ENCODE results near the gene CYP4F22. TPM values are rescaled to one million over a fixed set of nuclear protein-coding genes. Genes with fewer than 3 reads are reported as not detected.
A peak's percentile ranks its signal among the peaks of the same experiment; 100 is the strongest.

CYP4F22 gene
- total RNA-seq, 2 donors from 2014 or later, result not detected

DNA sequence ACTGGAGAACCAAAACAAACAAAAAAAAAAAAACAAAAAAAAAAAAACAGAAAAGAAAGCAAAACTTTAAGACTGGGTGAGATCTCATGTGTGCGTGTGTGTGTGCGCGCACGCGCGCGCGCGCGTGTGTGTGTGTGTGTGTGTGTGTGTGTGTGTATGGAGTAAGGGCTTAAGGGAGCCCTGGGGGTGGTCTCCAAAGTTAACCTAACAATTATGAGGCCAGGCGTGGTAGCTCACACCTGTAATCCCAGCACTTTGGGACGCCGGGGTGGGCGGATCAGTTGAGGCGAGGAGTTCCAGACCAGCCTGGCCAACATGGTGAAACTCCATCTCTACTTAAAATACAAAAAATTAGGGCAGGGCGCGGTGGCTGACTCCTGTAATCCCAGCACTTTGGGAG is 46.7 kb downstream of the CYP4F22 start:
- no peak for ATAC-seq (ENCODE audit: insufficient number of reproducible peaks, low FRiP score, low read depth)

GRCh38 chr19:15555759-15556633 is 47.7 kb downstream of the CYP4F22 start:
- DNase-seq (ENCODE audit: low spot score) (peak; percentile 76), ATAC-seq (ENCODE audit: insufficient number of reproducible peaks, low FRiP score, low read depth) (peak; percentile 78)
- TF ChIP-seq CTCF (IDR thresholded peaks at IDR 0.05), result peak; percentile 73
- H3K36me3 ChIP-seq, result no peaks in the 10 kb centered on the region
- peak overlapping the region; percentile 53 for H3K4me3 ChIP-seq
- no peaks in the 10 kb centered on the region for H3K9me3 ChIP-seq
- H3K4me1 ChIP-seq (ENCODE audit: control insufficient read depth in 1 of 2, low read depth in 2 of 2), result peaks cover 6 to 16% of the 10 kb centered on the region in 2 donors
- no peaks in the 10 kb centered on the region for H3K27me3 ChIP-seq (replicated peaks; ENCODE audit: insufficient read depth)
- peak overlapping the region in 1 of 2 donors; percentile 10 for H3K27ac ChIP-seq

More for the DNA sequence above, 46.7 kb downstream of the CYP4F22 start:
- H3K9me3 ChIP-seq, result no peaks in the 10 kb centered on the region
- H3K27me3 ChIP-seq (replicated peaks; ENCODE audit: insufficient read depth), result no peaks in the 10 kb centered on the region
- no peak for TF ChIP-seq CTCF (IDR thresholded peaks at IDR 0.05)
- no peak for DNase-seq (ENCODE audit: low spot score)
- no peaks in the 10 kb centered on the region for H3K36me3 ChIP-seq
- peaks cover 6 to 20% of the 10 kb centered on the region in 2 donors for H3K4me1 ChIP-seq (ENCODE audit: control insufficient read depth in 1 of 2, low read depth in 2 of 2)
- H3K27ac ChIP-seq, result no peak overlapping the region
- no peak overlapping the region for H3K4me3 ChIP-seq

- no peaks in the 10 kb centered on the region for H3K36me3 ChIP-seq
- no peak for DNase-seq (ENCODE audit: low spot score)
- H3K27ac ChIP-seq, result no peak overlapping the region
- H3K4me3 ChIP-seq, result no peak overlapping the region
- H3K9me3 ChIP-seq, result no peaks in the 10 kb centered on the region
- H3K4me1 ChIP-seq (ENCODE audit: control insufficient read depth in 1 of 2, low read depth in 2 of 2), result peaks cover 0 to 9% of the 10 kb centered on the region in 2 donors
- no peak for TF ChIP-seq CTCF (IDR thresholded peaks at IDR 0.05)
- ATAC-seq (ENCODE audit: insufficient number of reproducible peaks, low FRiP score, low read depth), result no peak
- no peaks in the 10 kb centered on the region for H3K27me3 ChIP-seq (replicated peaks; ENCODE audit: insufficient read depth)
These were observed 48.4 kb downstream of the CYP4F22 start for GRCh38 chr19:15556634-15557181.

DNA sequence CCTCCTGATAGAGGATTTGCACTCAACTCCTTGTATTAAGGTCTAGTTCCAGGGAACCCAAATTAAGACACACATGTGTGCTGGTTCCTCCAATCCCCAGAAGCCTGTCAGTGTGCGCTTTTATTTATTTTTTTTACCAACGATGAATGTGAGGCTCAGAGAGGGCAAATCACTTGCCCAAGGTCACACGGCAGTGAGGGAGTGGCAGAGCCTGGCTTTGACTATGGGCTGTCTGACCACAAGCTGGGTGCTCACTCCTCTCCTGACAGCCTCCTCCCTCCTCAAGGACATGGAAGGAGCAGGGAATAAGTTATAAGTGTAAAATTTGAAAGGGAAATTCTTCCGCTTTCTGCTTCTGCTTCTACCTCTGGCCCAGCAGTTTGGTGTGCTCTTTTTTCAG is 48.9 kb downstream of the CYP4F22 start:
- DNase-seq (ENCODE audit: low spot score), result no peak
- Histone ChIP-seq H3K4me3 (no peak overlapping the region), H3K4me1 (ENCODE audit: control insufficient read depth in 1 of 2, low read depth in 2 of 2) (peaks cover 0 to 9% of the 10 kb centered on the region in 2 donors), H3K36me3 (no peaks in the 10 kb centered on the region), H3K27ac (no peak overlapping the region), H3K9me3 (no peaks in the 10 kb centered on the region), H3K27me3 (replicated peaks; ENCODE audit: insufficient read depth) (no peaks in the 10 kb centered on the region)
- TF ChIP-seq CTCF (IDR thresholded peaks at IDR 0.05), result no peak
- no peak for ATAC-seq (ENCODE audit: insufficient number of reproducible peaks, low FRiP score, low read depth)

- no peak for TF ChIP-seq CTCF (IDR thresholded peaks at IDR 0.05)
- Histone ChIP-seq H3K27me3 (replicated peaks; ENCODE audit: insufficient read depth) (no peaks in the 10 kb centered on the region), H3K36me3 (no peaks in the 10 kb centered on the region), H3K27ac (no peak overlapping the region), H3K4me3 (no peak overlapping the region), H3K4me1 (ENCODE audit: control insufficient read depth in 1 of 2, low read depth in 2 of 2) (no peaks in the 10 kb centered on the region), H3K9me3 (no peaks in the 10 kb centered on the region)
- DNase-seq (ENCODE audit: low spot score) (no peak), ATAC-seq (ENCODE audit: insufficient number of reproducible peaks, low FRiP score, low read depth) (no peak)
These were observed 53.8 kb downstream of the CYP4F22 start for GRCh38 chr19:15562145-15562544.

Measured in thoracic aorta (tissue), 2 donors.